ENCODE data around the gene FRMPD4. TPM values are rescaled to one million over a fixed set of nuclear protein-coding genes. Genes with fewer than 3 reads are reported as not detected.

Gene FRMPD4
- total RNA-seq, 2 donors from 2014 or later: 0.02 to 0.35 TPM

DNA sequence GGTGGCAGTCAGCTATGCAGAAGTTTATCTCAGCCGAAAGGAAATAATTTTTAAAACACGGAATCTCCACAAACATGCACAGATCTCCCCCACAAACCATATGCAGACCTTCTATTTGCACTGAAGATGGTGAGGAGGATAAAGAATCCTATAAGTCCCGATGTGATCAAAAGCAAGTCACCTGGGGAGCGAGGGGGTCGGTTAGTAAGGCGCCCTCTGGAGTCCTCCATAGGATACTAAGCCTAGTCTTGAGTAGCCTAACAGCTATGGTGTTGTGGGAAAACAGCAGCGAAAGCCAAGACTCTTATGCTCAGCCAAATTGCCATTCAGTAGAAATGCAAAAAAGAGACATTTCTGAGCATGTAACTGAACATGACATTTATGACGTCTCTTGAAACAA lies 210.9 kb downstream of the FRMPD4 start:
- Histone ChIP-seq H3K36me3 (no peaks in the 10 kb centered on the region), H3K4me1 (no peaks in the 10 kb centered on the region), H3K27me3 (peaks cover 3% of the 10 kb centered on the region), H3K9ac (ENCODE audit: low read depth in 2 of 2, low read length in 2 of 2) (no peak overlapping the region), H3K9me3 (no peaks in the 10 kb centered on the region), H3K27ac (no peak overlapping the region), H3K4me3 (no peak overlapping the region)
- DNase-seq: no peak
- intact Hi-C loops (cut with DNase I): no loop called here
- TF ChIP-seq, protein P1, sequence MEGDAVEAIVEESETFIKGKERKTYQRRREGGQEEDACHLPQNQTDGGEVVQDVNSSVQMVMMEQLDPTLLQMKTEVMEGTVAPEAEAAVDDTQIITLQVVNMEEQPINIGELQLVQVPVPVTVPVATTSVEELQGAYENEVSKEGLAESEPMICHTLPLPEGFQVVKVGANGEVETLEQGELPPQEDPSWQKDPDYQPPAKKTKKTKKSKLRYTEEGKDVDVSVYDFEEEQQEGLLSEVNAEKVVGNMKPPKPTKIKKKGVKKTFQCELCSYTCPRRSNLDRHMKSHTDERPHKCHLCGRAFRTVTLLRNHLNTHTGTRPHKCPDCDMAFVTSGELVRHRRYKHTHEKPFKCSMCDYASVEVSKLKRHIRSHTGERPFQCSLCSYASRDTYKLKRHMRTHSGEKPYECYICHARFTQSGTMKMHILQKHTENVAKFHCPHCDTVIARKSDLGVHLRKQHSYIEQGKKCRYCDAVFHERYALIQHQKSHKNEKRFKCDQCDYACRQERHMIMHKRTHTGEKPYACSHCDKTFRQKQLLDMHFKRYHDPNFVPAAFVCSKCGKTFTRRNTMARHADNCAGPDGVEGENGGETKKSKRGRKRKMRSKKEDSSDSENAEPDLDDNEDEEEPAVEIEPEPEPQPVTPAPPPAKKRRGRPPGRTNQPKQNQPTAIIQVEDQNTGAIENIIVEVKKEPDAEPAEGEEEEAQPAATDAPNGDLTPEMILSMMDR (IDR thresholded peaks at IDR 0.05): no peak

DNA sequence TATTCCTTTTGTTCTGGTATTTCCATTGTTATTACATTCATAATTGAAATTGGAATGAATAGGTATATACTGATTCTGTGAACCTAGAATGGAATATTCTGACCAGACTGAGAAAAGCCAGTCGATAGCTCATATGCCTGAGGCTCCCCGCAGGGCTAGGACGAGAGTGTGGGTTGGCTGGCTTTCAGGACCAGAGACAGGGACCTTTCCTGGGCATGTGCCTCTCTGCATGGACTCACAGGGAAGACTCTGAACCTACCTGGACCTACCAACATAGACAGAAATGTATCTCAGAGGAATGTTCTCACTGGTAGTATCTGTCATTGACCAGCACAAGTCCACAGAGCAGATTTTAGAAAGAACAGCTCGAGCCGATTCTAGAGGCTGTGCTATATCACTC lies 214.6 kb downstream of the FRMPD4 start:
- TF ChIP-seq, protein P1 (IDR thresholded peaks at IDR 0.05): no peak
- intact Hi-C loops (cut with DNase I): no loop called here

DNA sequence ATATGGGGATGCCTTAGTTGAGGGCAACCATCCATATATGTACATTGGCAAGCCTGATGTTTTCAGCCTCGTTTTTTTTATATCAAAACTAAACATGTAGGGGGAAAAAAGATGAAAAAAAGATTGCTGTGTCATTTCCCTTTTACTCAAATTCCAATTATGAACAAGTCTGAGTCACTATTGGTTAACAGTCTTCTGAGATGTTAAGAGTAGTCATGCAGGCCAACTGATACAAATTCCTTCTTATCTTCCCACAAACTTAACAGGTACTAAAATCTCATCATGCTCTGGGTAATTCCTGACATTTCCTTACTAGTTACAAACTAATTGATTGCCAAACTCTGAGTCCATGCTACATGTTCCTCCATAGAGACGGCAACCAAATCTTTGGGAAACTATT lies 222.1 kb downstream of the FRMPD4 start:
- TF ChIP-seq, protein P1 (IDR thresholded peaks at IDR 0.05): no peak
- Histone ChIP-seq H3K9ac (ENCODE audit: low read depth in 2 of 2, low read length in 2 of 2) (no peak overlapping the region), H3K4me3 (no peak overlapping the region)

More for the DNA sequence above, 214.6 kb downstream of the FRMPD4 start:
- Histone ChIP-seq H3K27ac (no peak overlapping the region), H3K9ac (ENCODE audit: low read depth in 2 of 2, low read length in 2 of 2) (no peak overlapping the region), H3K4me1 (no peaks in the 10 kb centered on the region), H3K36me3 (no peaks in the 10 kb centered on the region), H3K9me3 (no peaks in the 10 kb centered on the region), H3K4me3 (no peak overlapping the region), H3K27me3 (peaks cover 3% of the 10 kb centered on the region)
- DNase-seq: no peak

DNA sequence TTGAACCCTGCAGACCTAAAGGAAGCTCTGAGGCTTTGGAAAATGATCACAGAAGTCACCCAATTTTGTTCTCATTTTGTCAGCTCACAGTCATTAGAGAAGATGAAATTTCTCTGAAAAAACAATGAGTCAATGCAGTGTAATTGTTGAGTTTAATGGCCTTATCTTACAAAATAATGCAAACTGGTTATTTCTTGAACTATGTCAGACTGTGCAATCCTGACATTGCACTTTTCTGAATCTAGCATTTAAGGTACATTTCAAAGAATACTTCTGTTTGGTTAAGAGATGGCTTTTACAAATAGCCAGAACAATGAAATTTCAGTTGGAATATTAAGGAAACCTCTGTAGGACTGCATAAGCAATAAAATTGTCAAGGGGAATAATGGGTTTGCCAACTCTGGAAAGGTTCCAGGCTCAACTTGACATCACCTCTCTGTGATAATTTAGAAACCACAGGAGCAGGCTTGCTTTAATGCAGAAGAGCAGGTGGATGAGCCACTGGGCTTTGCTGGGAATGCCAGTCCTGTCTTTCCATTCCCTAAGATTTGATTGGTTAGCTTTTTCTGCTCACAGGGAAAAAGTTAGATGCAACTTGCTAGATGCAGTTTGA lies 222.8 kb downstream of the FRMPD4 start:
- intact Hi-C loops (cut with DNase I): no loop called here
- no peak overlapping the region for H3K9ac ChIP-seq (ENCODE audit: low read depth in 2 of 2, low read length in 2 of 2)
- H3K9me3 ChIP-seq: no peaks in the 10 kb centered on the region
- TF ChIP-seq, protein P1 (IDR thresholded peaks at IDR 0.05): no peak
- no peaks in the 10 kb centered on the region for H3K4me1 ChIP-seq
- H3K27me3 ChIP-seq: no peaks in the 10 kb centered on the region
- no peak for DNase-seq
- H3K27ac ChIP-seq: no peak overlapping the region
- no peak overlapping the region for H3K4me3 ChIP-seq
- H3K36me3 ChIP-seq: no peaks in the 10 kb centered on the region

More for the DNA sequence above, 222.1 kb downstream of the FRMPD4 start:
- intact Hi-C loops (cut with DNase I): no loop called here
- Histone ChIP-seq H3K36me3 (no peaks in the 10 kb centered on the region), H3K27ac (no peak overlapping the region), H3K9me3 (no peaks in the 10 kb centered on the region), H3K27me3 (no peaks in the 10 kb centered on the region), H3K4me1 (no peaks in the 10 kb centered on the region)
- DNase-seq: no peak

DNA sequence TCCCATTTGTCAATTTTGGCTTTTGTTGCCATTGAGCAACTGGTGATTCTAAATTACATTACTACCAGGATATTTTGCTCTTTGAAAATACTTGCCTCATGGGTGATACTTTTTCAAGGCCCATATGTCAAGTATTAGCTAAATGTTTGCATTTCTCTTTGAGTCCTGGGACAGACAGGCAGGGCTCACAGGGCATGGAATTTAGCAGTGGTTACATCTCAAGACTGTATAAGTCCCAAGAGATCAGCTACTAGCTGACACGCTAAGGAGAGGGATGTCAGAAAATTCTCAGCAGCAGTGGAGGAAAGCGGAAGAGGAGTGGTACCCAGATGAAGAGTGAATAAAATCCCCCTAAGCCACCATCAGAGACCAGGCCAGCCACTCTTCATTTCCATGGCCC lies 224.9 kb downstream of the FRMPD4 start:
- intact Hi-C loops (cut with DNase I): no loop called here
- no peak for DNase-seq
- no peak overlapping the region for H3K27ac ChIP-seq
- H3K9ac ChIP-seq (ENCODE audit: low read depth in 2 of 2, low read length in 2 of 2): no peak overlapping the region
- no peaks in the 10 kb centered on the region for H3K27me3 ChIP-seq
- H3K4me3 ChIP-seq: no peak overlapping the region
- TF ChIP-seq, protein P1 (IDR thresholded peaks at IDR 0.05): no peak
- H3K36me3 ChIP-seq: no peaks in the 10 kb centered on the region
- H3K4me1 ChIP-seq: no peaks in the 10 kb centered on the region
- H3K9me3 ChIP-seq: no peaks in the 10 kb centered on the region
